SU-DHL-6 (cell line): ENCODE measurements around the gene PPP1R14C.

Source experiments
- H2AFZ ChIP-seq: fragments of 200-600 bp; sonication (generic); 2 replicates; pipeline ENCODE4 v1.6.1; 2014; ENCODE audit warnings: low read depth, mild to moderate bottlenecking, moderate library complexity, mixed read lengths, antibody characterized with exemption, low read length; ENCODE audit not compliant: severe bottlenecking
- H3F3A ChIP-seq: fragments of 200-600 bp; shearing (Covaris generic); 2 replicates; pipeline ENCODE4 v1.6.0; 2016; ENCODE audit warnings: antibody characterized with exemption, mild to moderate bottlenecking; ENCODE audit not compliant: insufficient read depth
- H3K27ac ChIP-seq: fragments of 200-600 bp; sonication (generic); 2 replicates; pipeline ENCODE4 v1.5.1; 2016; ENCODE audit warnings: low read depth, mild to moderate bottlenecking, low read length, moderate library complexity, mixed read lengths
- H3K27me3 ChIP-seq: fragments of 200-600 bp; sonication (generic), shearing (Covaris generic); 2 replicates; pipeline ENCODE4 v1.6.0; 2014; ENCODE audit warnings: mild to moderate bottlenecking, low read length
- H3K36me3 ChIP-seq: fragments of 200-600 bp; sonication (generic); 2 replicates; pipeline ENCODE4 v1.6.1; 2014; ENCODE audit warnings: mild to moderate bottlenecking, low read length, mixed read lengths
- H3K4me2 ChIP-seq: fragments of 300-600, 200-600 bp; shearing (Covaris generic), sonication (generic); 2 replicates; pipeline ENCODE4 v1.6.0; 2014; ENCODE audit warnings: low read length, low read depth, mild to moderate bottlenecking; ENCODE audit not compliant: poor library complexity, severe bottlenecking
- H3K4me3 ChIP-seq: fragments of 200-600 bp; sonication (generic); 2 replicates; pipeline ENCODE4 v1.5.1; 2014; ENCODE audit warnings: antibody characterized with exemption, low read length, mild to moderate bottlenecking, mixed read lengths; ENCODE audit not compliant: insufficient read depth, poor library complexity, severe bottlenecking
- H3K79me2 ChIP-seq: fragments of 200-600 bp; sonication (generic); 2 replicates; pipeline ENCODE4 v1.6.1; 2014; ENCODE audit warnings: mild to moderate bottlenecking, low read length, moderate library complexity; ENCODE audit not compliant: insufficient read depth
- H3K9ac ChIP-seq: fragments of 200-600 bp; sonication (generic); 2 replicates; pipeline ENCODE4 v1.7.0; 2014; ENCODE audit warnings: mild to moderate bottlenecking, low read length
- H3K9me2 ChIP-seq: fragments of 200-600 bp; sonication (generic); replicated peaks from 2 replicates; pipeline ENCODE4 v1.6.1; 2014; ENCODE audit warnings: low read length; ENCODE audit not compliant: insufficient read depth
- H3K9me3 ChIP-seq: fragments of 200-600 bp; sonication (generic); 2 replicates; pipeline ENCODE4 v1.6.1; 2014; ENCODE audit warnings: low read length, mixed read lengths; ENCODE audit not compliant: insufficient read depth
- H4K20me1 ChIP-seq: fragments of 200-600 bp; sonication (generic); 2 replicates; pipeline ENCODE4 v1.6.1; 2014; ENCODE audit warnings: low read depth, mild to moderate bottlenecking, antibody characterized with exemption, low read length, moderate library complexity, mixed read lengths
- EZH2phosphoT487 ChIP-seq: fragments of 200-600 bp; sonication (generic), shearing (Covaris generic); conservative IDR thresholded peaks from 2 replicates; pipeline ENCODE4 v1.6.1; 2018; ENCODE audit warnings: mild to moderate bottlenecking, antibody characterized with exemption, low read length, moderate library complexity, mixed read lengths
- TF ChIP-seq, protein P1 (sequence below): fragments of 200-600 bp; sonication (generic); IDR thresholded peaks from one replicate; pipeline ENCODE4 v1.5.1; 2017; ENCODE audit warnings: antibody characterized with exemption, mild to moderate bottlenecking, low read length, moderate library complexity; ENCODE audit not compliant: insufficient read depth, poor library complexity, severe bottlenecking

Gene PPP1R14C

DNA sequence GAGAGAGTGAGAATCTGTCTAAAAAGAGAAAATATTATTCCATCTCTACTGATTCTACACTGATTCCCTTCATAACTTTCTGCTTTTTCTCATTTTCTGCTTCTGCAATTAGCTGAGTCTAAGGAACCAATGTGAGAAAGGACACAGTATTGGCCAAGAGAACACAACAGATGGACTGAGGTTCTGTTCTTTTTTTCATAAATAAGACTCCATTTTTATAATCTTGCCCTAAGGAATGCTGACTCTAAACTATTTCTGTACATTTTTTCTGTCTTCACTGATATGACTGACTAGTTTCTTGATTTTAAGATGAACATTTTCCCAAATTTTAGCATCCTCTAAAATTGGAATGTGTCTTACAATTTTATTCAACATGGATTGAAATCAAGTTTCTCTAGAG lies 138.9 kb downstream of the PPP1R14C start:
- Histone ChIP-seq H3K4me3 (no peak overlapping the region), H2AFZ (no peak overlapping the region), H3K36me3 (no peaks in the 10 kb centered on the region), H3K27me3 (no peaks in the 10 kb centered on the region), H3K79me2 (no peaks in the 10 kb centered on the region), H3K27ac (no peak overlapping the region), H3K4me2 (no peak overlapping the region), H3K9ac (no peak overlapping the region), H3F3A (no peaks in the 10 kb centered on the region), H3K9me3 (no peaks in the 10 kb centered on the region), H4K20me1 (no peaks in the 10 kb centered on the region), H3K9me2 (no peaks in the 10 kb centered on the region)
- TF ChIP-seq, protein P1, sequence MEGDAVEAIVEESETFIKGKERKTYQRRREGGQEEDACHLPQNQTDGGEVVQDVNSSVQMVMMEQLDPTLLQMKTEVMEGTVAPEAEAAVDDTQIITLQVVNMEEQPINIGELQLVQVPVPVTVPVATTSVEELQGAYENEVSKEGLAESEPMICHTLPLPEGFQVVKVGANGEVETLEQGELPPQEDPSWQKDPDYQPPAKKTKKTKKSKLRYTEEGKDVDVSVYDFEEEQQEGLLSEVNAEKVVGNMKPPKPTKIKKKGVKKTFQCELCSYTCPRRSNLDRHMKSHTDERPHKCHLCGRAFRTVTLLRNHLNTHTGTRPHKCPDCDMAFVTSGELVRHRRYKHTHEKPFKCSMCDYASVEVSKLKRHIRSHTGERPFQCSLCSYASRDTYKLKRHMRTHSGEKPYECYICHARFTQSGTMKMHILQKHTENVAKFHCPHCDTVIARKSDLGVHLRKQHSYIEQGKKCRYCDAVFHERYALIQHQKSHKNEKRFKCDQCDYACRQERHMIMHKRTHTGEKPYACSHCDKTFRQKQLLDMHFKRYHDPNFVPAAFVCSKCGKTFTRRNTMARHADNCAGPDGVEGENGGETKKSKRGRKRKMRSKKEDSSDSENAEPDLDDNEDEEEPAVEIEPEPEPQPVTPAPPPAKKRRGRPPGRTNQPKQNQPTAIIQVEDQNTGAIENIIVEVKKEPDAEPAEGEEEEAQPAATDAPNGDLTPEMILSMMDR, result no peak
- no peak for TF ChIP-seq EZH2phosphoT487

DNA sequence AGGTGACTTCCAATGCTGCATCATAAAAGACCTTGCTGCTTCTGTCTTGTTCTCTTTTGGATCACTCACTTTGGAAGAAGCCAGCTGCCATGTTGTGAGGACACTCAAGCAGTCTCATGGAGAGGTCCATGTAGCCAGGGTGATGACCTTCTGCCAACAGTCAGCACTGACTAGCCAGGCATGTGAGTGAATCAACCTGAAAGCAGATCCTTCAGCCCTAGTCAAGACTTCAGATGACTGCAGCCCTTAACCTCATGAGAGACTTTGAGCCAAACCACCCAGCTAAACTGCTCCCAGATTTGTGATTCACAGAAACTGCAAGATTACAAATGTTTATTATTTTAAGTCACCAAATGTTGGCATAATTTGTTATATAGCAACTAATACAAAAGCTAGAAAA lies 140.0 kb downstream of the PPP1R14C start:
- H3F3A ChIP-seq, result no peaks in the 10 kb centered on the region
- H3K4me2 ChIP-seq, result no peak overlapping the region
- no peaks in the 10 kb centered on the region for H3K9me2 ChIP-seq
- no peak overlapping the region for H3K9ac ChIP-seq
- H3K27ac ChIP-seq, result no peak overlapping the region
- no peaks in the 10 kb centered on the region for H3K79me2 ChIP-seq
- H3K27me3 ChIP-seq, result 0 out of 2 replicates have a peak, but pooled peaks cover 1% of the 10 kb centered on the region
- no peaks in the 10 kb centered on the region for H3K9me3 ChIP-seq
- H3K36me3 ChIP-seq, result no peaks in the 10 kb centered on the region
- no peak overlapping the region for H3K4me3 ChIP-seq
- TF ChIP-seq, protein P1, result no peak
- TF ChIP-seq EZH2phosphoT487, result no peak
- no peaks in the 10 kb centered on the region for H4K20me1 ChIP-seq
- H2AFZ ChIP-seq, result no peak overlapping the region

DNA sequence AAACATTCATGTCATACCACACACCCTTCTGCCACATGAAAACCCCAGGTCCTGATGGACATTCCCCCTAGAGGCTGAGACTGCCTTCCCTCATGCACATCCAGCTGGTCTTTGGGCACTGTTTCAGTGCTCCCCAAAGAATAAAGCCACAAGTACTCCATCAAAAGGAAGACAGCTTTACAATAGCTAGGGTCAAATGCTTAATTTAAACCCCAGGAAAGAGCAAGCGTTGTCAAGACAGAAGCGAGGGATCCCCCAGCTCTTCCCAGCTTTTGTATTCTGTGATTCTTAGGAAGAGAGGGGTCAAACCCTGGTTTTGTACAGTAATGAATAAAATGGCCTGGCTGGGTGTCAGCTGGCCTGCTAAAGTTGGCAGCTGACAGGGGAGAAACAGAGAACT lies 143.6 kb downstream of the PPP1R14C start:
- no peaks in the 10 kb centered on the region for H3F3A ChIP-seq
- no peak overlapping the region for H3K4me3 ChIP-seq
- no peaks in the 10 kb centered on the region for H3K79me2 ChIP-seq
- H2AFZ ChIP-seq, result no peak overlapping the region
- H3K9ac ChIP-seq, result no peak overlapping the region
- H3K9me3 ChIP-seq, result no peaks in the 10 kb centered on the region
- no peak overlapping the region for H3K27ac ChIP-seq
- no peaks in the 10 kb centered on the region for H3K9me2 ChIP-seq
- no peaks in the 10 kb centered on the region for H4K20me1 ChIP-seq
- no peak overlapping the region for H3K4me2 ChIP-seq
- 0 out of 2 replicates have a peak, but pooled peaks cover 3% of the 10 kb centered on the region for H3K27me3 ChIP-seq
- TF ChIP-seq, protein P1, result no peak
- no peak for TF ChIP-seq EZH2phosphoT487
- H3K36me3 ChIP-seq, result no peaks in the 10 kb centered on the region

DNA sequence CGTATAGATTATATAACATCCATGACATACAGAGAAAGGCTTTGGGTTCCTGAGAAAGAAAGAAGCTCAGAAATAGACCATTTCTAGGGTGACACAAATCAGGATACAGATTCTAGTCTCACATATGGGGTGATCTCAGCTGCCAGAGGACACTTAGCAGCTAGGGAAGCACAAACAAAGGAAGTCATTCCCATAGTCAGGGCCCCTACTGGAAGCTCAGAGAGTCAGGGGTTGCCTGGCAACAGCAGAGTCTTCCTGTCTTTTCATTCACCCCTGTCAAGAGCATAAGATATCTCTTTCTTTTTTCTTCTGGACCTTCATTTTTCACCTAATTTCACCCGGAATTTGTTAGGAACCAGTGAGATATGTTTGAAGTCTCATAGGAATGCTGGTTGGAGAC lies 144.1 kb downstream of the PPP1R14C start:
- Histone ChIP-seq H4K20me1 (no peaks in the 10 kb centered on the region), H3K9me3 (no peaks in the 10 kb centered on the region), H3K9me2 (no peaks in the 10 kb centered on the region), H3K79me2 (no peaks in the 10 kb centered on the region), H3K4me2 (no peak overlapping the region), H3K27ac (no peak overlapping the region), H3K27me3 (0 out of 2 replicates have a peak, but pooled peaks cover 3% of the 10 kb centered on the region), H3K36me3 (no peaks in the 10 kb centered on the region), H3K4me3 (no peak overlapping the region), H3K9ac (no peak overlapping the region), H3F3A (no peaks in the 10 kb centered on the region), H2AFZ (no peak overlapping the region)
- TF ChIP-seq EZH2phosphoT487, result no peak
- TF ChIP-seq, protein P1, result no peak
